HCT116 (cell line): ENCODE data around the gene NT5C1A. TPM values are rescaled to one million over a fixed set of nuclear protein-coding genes. Genes with fewer than 3 reads are reported as not detected.

Source experiments
- ATAC-seq: fragments of 200-7000 bp; cut with Tn5 transposase; 2 replicates; pipeline ENCODE4 v1.9.1; 2020; ENCODE audit warnings: mild to moderate bottlenecking, moderate library complexity
- BruUV-seq: library from RNA; stranded (reverse); fragments of 400-500 nt; replicated peaks from 2 replicates; lab custom pipeline; 2021; lab: Mats Ljungman, UMichigan
- CTCF ChIA-PET: fragments of 300-600 bp; sonication (Branson Sonifier 250); formaldehyde crosslinking; loops from one replicate; lab custom pipeline; 2021; ENCODE audit warnings: antibody characterized with exemption; lab: Charles Lee
- POLR2A ChIA-PET: fragments of 300-600, 350-600 bp; sonication (Branson Sonifier 250); formaldehyde crosslinking; loops from one replicate; lab custom pipeline; 2021; ENCODE audit warnings: antibody characterized with exemption; lab: Charles Lee
- RAD21 ChIA-PET, 2 experiments: fragments of 300-600 bp; sonication (Branson Sonifier 250); formaldehyde crosslinking; loops; one replicate each; lab custom pipeline; 2023; ENCODE audit warnings: low total read pairs in 2 of 2; ENCODE audit not compliant: uncharacterized antibody in 2 of 2, unreplicated experiment in 2 of 2, low non-redundant PET in 1 of 2; lab: Charles Lee
- DNase-seq: peaks from one replicate; pipeline ENCODE4 v3.0.0-alpha.2; 2010; ENCODE audit warnings: low read depth, low spot score
- H2AFZ ChIP-seq: fragments of 200-600 bp; shearing (Covaris generic), sonication (generic); 2 replicates; pipeline ENCODE4 v1.6.1; 2017; ENCODE audit warnings: low read depth, mixed run types, mixed read lengths, antibody characterized with exemption, low read length; ENCODE audit not compliant: poor library complexity, severe bottlenecking
- H3K27ac ChIP-seq: 2 replicates; pipeline ENCODE4 v1.5.1; 2012; ENCODE audit warnings: low read depth, low read length
- H3K27me3 ChIP-seq: fragments of 200-600 bp; sonication (generic); 2 replicates; pipeline ENCODE4 v1.6.1; 2016; ENCODE audit warnings: mixed run types, low read length, mixed read lengths; ENCODE audit not compliant: insufficient read depth
- H3K36me3 ChIP-seq, 2 experiments: fragments of 200-500 bp in 1 of 2; fragments of 200-600 bp in 1 of 2; sonication (Bioruptor generic) in 1 of 2; sonication (generic) in 1 of 2; 2 replicates each; pipeline versions ENCODE4 v1.5.1 to v1.6.1; 2014 to 2016; ENCODE audit warnings: low read length in 2 of 2, inconsistent platforms in 1 of 2, mixed read lengths in 1 of 2, mixed run types in 1 of 2; ENCODE audit not compliant: insufficient read depth in 2 of 2, control insufficient read depth in 1 of 2
- H3K4me1 ChIP-seq, 2 experiments: fragments of 200-600 bp in 1 of 2; sonication (generic) in 1 of 2; 2 replicates each; pipeline versions ENCODE4 v1.5.1 to v1.6.1; 2012 to 2017; ENCODE audit warnings: low read length in 2 of 2, inconsistent platforms in 1 of 2, mild to moderate bottlenecking in 1 of 2, mixed read lengths in 1 of 2, mixed run types in 1 of 2, moderate library complexity in 1 of 2; ENCODE audit not compliant: insufficient read depth in 2 of 2, control insufficient read depth in 1 of 2
- H3K4me2 ChIP-seq: fragments of 200-600 bp; sonication (generic); 2 replicates; pipeline ENCODE4 v1.6.1; 2017; ENCODE audit warnings: mixed run types, low read length, mixed read lengths
- H3K4me3 ChIP-seq, 2 experiments: fragments of 200-600 bp in 1 of 2; sonication (generic) in 1 of 2; replicated peaks in 1 of 2; 2 replicates each; pipeline ENCODE4 v1.5.1; 2011 to 2016; ENCODE audit warnings: low read length in 2 of 2, control low read depth in 1 of 2, low read depth in 1 of 2, mild to moderate bottlenecking in 1 of 2, mixed read lengths in 1 of 2, mixed run types in 1 of 2
- H3K79me2 ChIP-seq: fragments of 200-600 bp; sonication (generic); 2 replicates; pipeline ENCODE4 v1.6.1; 2017; ENCODE audit warnings: mild to moderate bottlenecking, mixed run types, low read length, moderate library complexity, mixed read lengths; ENCODE audit not compliant: insufficient read depth
- H3K9ac ChIP-seq: fragments of 200-600 bp; sonication (generic); 2 replicates; pipeline ENCODE4 v1.6.1; 2016; ENCODE audit warnings: low read length, mixed read lengths
- H3K9me2 ChIP-seq: fragments of 200-600 bp; sonication (generic), shearing (Covaris generic); 2 replicates; pipeline ENCODE4 v1.6.1; 2017; ENCODE audit warnings: mixed run types, mild to moderate bottlenecking, moderate library complexity; ENCODE audit not compliant: insufficient read depth
- H3K9me3 ChIP-seq, 2 experiments: fragments of 200-500 bp in 1 of 2; fragments of 200-600 bp in 1 of 2; sonication (Bioruptor generic) in 1 of 2; sonication (generic) in 1 of 2; 2 replicates each; pipeline ENCODE4 v1.6.1; 2014 to 2017; ENCODE audit warnings: low read length in 2 of 2, mixed read lengths in 2 of 2, inconsistent platforms in 1 of 2, low read depth in 1 of 2, mild to moderate bottlenecking in 1 of 2, mixed run types in 1 of 2, moderate library complexity in 1 of 2; ENCODE audit not compliant: control insufficient read depth in 1 of 2, insufficient read depth in 1 of 2
- H4K20me1 ChIP-seq: fragments of 200-600 bp; sonication (generic), shearing (Covaris generic); 2 replicates; pipeline ENCODE4 v1.6.1; 2017; ENCODE audit warnings: mixed run types, mild to moderate bottlenecking, moderate library complexity; ENCODE audit not compliant: insufficient read depth
- CEBPB ChIP-seq: IDR thresholded peaks from 2 replicates; pipeline ENCODE4 v1.6.1; 2012; ENCODE audit warnings: low read depth
- EZH2phosphoT487 ChIP-seq: fragments of 200-600 bp; IDR thresholded peaks from 2 replicates; pipeline ENCODE4 v1.6.1; 2018; ENCODE audit warnings: antibody characterized with exemption, borderline replicate concordance
- FOSL1 ChIP-seq: IDR thresholded peaks from 2 replicates; pipeline ENCODE4 v1.6.1; 2012; ENCODE audit warnings: low read depth
- POLR2A ChIP-seq: IDR thresholded peaks from 2 replicates; pipeline ENCODE4 v1.7.0; 2011; ENCODE audit warnings: borderline replicate concordance; ENCODE audit not compliant: insufficient read depth, insufficient read length; ENCODE audit errors: extremely low read depth
- RAD21 ChIP-seq: IDR thresholded peaks from 2 replicates; pipeline ENCODE4 v1.6.1; 2012; ENCODE audit warnings: low read depth, mild to moderate bottlenecking
- SP1 ChIP-seq: IDR thresholded peaks from 2 replicates; pipeline ENCODE4 v1.6.1; 2012; ENCODE audit warnings: low read depth
- SRF ChIP-seq: IDR thresholded peaks from 2 replicates; pipeline ENCODE4 v1.6.1; 2012; ENCODE audit warnings: low read depth
- ZFX ChIP-seq: fragments of 450-650 bp; IDR thresholded peaks from 2 replicates; pipeline ENCODE4 v1.6.1; 2017
- ZNF274 ChIP-seq: fragments of 200-500 bp; sonication (Bioruptor generic); IDR thresholded peaks from 2 replicates; pipeline ENCODE4 v1.6.1; 2014; ENCODE audit warnings: mild to moderate bottlenecking, low read depth, low read length, inconsistent platforms
- intact Hi-C: fragments of 100-400 bp; cut with micrococcal nuclease; formaldehyde crosslinking; loops from 2 replicates; pipeline ENCODE4 v1.10.0; 2022
- total RNA-seq: library from RNA; stranded (reverse); gene quantifications from one replicate; pipeline ENCODE4 v1.2.1, GENCODE V29; 2021; ENCODE audit not compliant: unreplicated experiment
- TF ChIP-seq, protein P1 (sequence below): IDR thresholded peaks from 2 replicates; pipeline ENCODE4 v1.6.1; 2012; ENCODE audit warnings: low read depth

The NT5C1A gene
- total RNA-seq, 1 experiment from 2014 or later: not detected

DNA sequence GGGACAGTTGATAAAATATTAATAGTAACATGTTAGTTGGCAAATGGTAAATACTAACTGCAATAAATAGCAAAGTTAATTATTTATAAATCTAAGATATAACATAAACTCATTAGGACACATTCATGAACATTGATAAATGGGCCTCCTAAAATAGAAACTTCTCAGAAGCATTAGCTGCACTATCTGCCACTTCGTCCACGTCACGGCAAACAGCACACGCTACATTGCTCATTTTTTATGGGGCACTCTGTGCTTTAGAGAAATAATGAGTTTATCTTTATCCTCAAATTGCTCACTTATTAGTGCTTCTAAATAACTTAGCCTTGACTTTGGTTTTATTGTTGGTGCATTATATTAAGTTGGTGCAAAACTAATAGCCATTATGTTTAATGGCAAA, 35.6 kb upstream of the NT5C1A start:
- intact Hi-C loops: no loop called here
- no peak overlapping the region for H3K4me2 ChIP-seq
- CTCF ChIA-PET: interaction anchor here (1.8 kb wide), 1 partner anchor 91 kb away, joined by 4 read pairs; no protein-coding TSS in a partner anchor
- H3K4me1 ChIP-seq: no peaks in the 10 kb centered on the region
- no peak overlapping the region for H3K27ac ChIP-seq
- no peaks in the 10 kb centered on the region for H3K9me2 ChIP-seq
- TF ChIP-seq POLR2A: no peak
- TF ChIP-seq ZFX: no peak
- no peak for TF ChIP-seq RAD21
- TF ChIP-seq, protein P1, sequence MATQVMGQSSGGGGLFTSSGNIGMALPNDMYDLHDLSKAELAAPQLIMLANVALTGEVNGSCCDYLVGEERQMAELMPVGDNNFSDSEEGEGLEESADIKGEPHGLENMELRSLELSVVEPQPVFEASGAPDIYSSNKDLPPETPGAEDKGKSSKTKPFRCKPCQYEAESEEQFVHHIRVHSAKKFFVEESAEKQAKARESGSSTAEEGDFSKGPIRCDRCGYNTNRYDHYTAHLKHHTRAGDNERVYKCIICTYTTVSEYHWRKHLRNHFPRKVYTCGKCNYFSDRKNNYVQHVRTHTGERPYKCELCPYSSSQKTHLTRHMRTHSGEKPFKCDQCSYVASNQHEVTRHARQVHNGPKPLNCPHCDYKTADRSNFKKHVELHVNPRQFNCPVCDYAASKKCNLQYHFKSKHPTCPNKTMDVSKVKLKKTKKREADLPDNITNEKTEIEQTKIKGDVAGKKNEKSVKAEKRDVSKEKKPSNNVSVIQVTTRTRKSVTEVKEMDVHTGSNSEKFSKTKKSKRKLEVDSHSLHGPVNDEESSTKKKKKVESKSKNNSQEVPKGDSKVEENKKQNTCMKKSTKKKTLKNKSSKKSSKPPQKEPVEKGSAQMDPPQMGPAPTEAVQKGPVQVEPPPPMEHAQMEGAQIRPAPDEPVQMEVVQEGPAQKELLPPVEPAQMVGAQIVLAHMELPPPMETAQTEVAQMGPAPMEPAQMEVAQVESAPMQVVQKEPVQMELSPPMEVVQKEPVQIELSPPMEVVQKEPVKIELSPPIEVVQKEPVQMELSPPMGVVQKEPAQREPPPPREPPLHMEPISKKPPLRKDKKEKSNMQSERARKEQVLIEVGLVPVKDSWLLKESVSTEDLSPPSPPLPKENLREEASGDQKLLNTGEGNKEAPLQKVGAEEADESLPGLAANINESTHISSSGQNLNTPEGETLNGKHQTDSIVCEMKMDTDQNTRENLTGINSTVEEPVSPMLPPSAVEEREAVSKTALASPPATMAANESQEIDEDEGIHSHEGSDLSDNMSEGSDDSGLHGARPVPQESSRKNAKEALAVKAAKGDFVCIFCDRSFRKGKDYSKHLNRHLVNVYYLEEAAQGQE: no peak
- TF ChIP-seq, all 23 proteins: peak for 0
- Histone ChIP-seq H3K79me2 (no peaks in the 10 kb centered on the region), H2AFZ (no peak overlapping the region), H3K36me3 (no peaks in the 10 kb centered on the region), H3K4me3 (no peak overlapping the region), H3K9ac (no peak overlapping the region), H3K9me3 (no peaks in the 10 kb centered on the region), H4K20me1 (no peaks in the 10 kb centered on the region), H3K27me3 (no peaks in the 10 kb centered on the region)
- RAD21 ChIA-PET: no interaction called here
- BruUV-seq: no TSS peak
- POLR2A ChIA-PET: no interaction called here
- no peak for ATAC-seq
- DNase-seq: no peak

GRCh38 chr1:39704757-39705156, 32.9 kb upstream of the NT5C1A start:
- intact Hi-C loops: loop anchor here (5.0 kb wide), 1 partner anchor 268 kb away; no protein-coding TSS in a partner anchor
- H3K9me3 ChIP-seq: no peaks in the 10 kb centered on the region
- no peak overlapping the region for H3K27ac ChIP-seq
- no peak overlapping the region for H2AFZ ChIP-seq
- CTCF ChIA-PET: interaction anchor here (1.1 kb wide), 1 partner anchor 95 kb away, joined by 3 read pairs; no protein-coding TSS in a partner anchor
- POLR2A ChIA-PET: no interaction called here
- H4K20me1 ChIP-seq: no peaks in the 10 kb centered on the region
- H3K4me2 ChIP-seq: no peak overlapping the region
- H3K4me3 ChIP-seq: no peak overlapping the region
- peaks cover 0 to 9% of the 10 kb centered on the region in 2 experiments; a peak in 2 of 4 replicates for H3K4me1 ChIP-seq
- DNase-seq (no peak), ATAC-seq (no peak)
- H3K27me3 ChIP-seq: no peaks in the 10 kb centered on the region
- H3K79me2 ChIP-seq: no peaks in the 10 kb centered on the region
- RAD21 ChIA-PET: no interaction called here
- BruUV-seq: no TSS peak
- H3K36me3 ChIP-seq: no peaks in the 10 kb centered on the region
- TF ChIP-seq CEBPB: no peak
- TF ChIP-seq EZH2phosphoT487: no peak
- no peak for TF ChIP-seq ZNF274
- no peak for TF ChIP-seq FOSL1
- no peak for TF ChIP-seq SP1
- no peak for TF ChIP-seq SRF
- H3K9me2 ChIP-seq: no peaks in the 10 kb centered on the region
- no peak overlapping the region for H3K9ac ChIP-seq
